Activated T-helper 2 cell treated with anti-CD3 and anti-CD28 coated beads, Interferon-gamma antibody, Interleukin-2, Interleukin-4, amounts not matched to agents 10 μg/mL and 5 μg/mL and 100 μg/mL, durations not matched to agents 14 hours and 24 hours and 36 hours (primary cell): Measurements from ENCODE around the gene PLA2G4E. TPM values are rescaled to one million over a fixed set of nuclear protein-coding genes. Genes with fewer than 3 reads are reported as not detected.

ENCODE experiments used
- DNase-seq: peaks from one replicate; pipeline ENCODE4 v3.0.0; 2021; ENCODE audit warnings: low spot score
- H3K27ac Mint-ChIP-seq: one replicate; pipeline ENCODE4 v1.8.0; 2021; ENCODE audit warnings: mixed read lengths
- H3K27me3 Mint-ChIP-seq: one replicate; pipeline ENCODE4 v1.8.0; 2021; ENCODE audit warnings: low read depth, mixed read lengths
- H3K36me3 Mint-ChIP-seq: one replicate; pipeline ENCODE4 v1.8.0; 2021; ENCODE audit warnings: low read depth, mixed read lengths
- H3K4me1 Mint-ChIP-seq: one replicate; pipeline ENCODE4 v1.8.0; 2021; ENCODE audit warnings: low read depth, mixed read lengths
- H3K4me3 Mint-ChIP-seq: one replicate; pipeline ENCODE4 v1.8.0; 2021; ENCODE audit warnings: low read depth, mild to moderate bottlenecking, moderate library complexity, mixed read lengths
- H3K9me3 Mint-ChIP-seq: one replicate; pipeline ENCODE4 v1.8.0; 2021; ENCODE audit warnings: mixed read lengths
- intact Hi-C: fragments of 100-400 bp; cut with micrococcal nuclease; formaldehyde crosslinking; loops from one replicate; pipeline ENCODE4 v1.15.1; 2023
- total RNA-seq: library from RNA; stranded (reverse); gene quantifications from 2 replicates; pipeline ENCODE4 v1.2.3, GENCODE V29; 2022

The PLA2G4E gene
- total RNA-seq, 1 donor from 2014 or later = not detected

- no peaks in the 10 kb centered on the region for H3K9me3 Mint-ChIP-seq
- H3K4me3 Mint-ChIP-seq = no peak overlapping the region
- no peaks in the 10 kb centered on the region for H3K27me3 Mint-ChIP-seq
- peaks cover 8% of the 10 kb centered on the region for H3K36me3 Mint-ChIP-seq
- DNase-seq = no peak
- no peak overlapping the region for H3K27ac Mint-ChIP-seq
- intact Hi-C loops = loop anchor here (2.0 kb wide), 1 partner anchor 19 kb away; no protein-coding TSS in a partner anchor
- peaks cover 22% of the 10 kb centered on the region for H3K4me1 Mint-ChIP-seq
These were observed 64.9 kb downstream of the PLA2G4E start for GRCh38 chr15:41955807-41956525.

DNA sequence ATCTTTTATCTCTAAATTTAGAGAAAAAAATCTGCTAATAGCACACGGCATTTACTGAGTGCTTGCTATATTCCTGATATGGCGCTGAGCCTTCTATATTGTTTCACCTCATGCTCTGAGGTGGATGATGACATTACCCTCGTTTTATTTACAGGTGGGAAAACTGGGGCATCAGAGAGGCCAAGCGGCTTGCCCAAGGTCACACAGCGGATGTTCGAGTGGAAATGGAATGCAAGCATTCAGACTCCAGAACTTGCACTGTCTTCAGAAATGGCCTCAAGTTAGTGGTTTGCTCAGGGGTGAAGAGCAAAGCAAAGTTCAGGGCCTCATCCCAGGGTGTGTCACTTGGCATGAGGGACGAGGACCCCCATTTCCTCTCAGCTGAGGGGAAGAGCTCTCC lies 65.7 kb downstream of the PLA2G4E start:
- Mint-ChIP-seq H3K4me1 (peaks cover 21% of the 10 kb centered on the region), H3K27ac (no peak overlapping the region), H3K4me3 (no peak overlapping the region), H3K27me3 (no peaks in the 10 kb centered on the region), H3K9me3 (no peaks in the 10 kb centered on the region), H3K36me3 (peaks cover 8% of the 10 kb centered on the region)
- DNase-seq = no peak
- intact Hi-C loops = no loop called here

GRCh38 chr15:41954036-41954435 lies 66.8 kb downstream of the PLA2G4E start:
- no peak overlapping the region for H3K4me3 Mint-ChIP-seq
- peaks cover 5% of the 10 kb centered on the region for H3K36me3 Mint-ChIP-seq
- no peaks in the 10 kb centered on the region for H3K27me3 Mint-ChIP-seq
- H3K4me1 Mint-ChIP-seq = peaks cover 21% of the 10 kb centered on the region
- no peaks in the 10 kb centered on the region for H3K9me3 Mint-ChIP-seq
- DNase-seq = no peak
- no peak overlapping the region for H3K27ac Mint-ChIP-seq
- intact Hi-C loops = no loop called here

DNA sequence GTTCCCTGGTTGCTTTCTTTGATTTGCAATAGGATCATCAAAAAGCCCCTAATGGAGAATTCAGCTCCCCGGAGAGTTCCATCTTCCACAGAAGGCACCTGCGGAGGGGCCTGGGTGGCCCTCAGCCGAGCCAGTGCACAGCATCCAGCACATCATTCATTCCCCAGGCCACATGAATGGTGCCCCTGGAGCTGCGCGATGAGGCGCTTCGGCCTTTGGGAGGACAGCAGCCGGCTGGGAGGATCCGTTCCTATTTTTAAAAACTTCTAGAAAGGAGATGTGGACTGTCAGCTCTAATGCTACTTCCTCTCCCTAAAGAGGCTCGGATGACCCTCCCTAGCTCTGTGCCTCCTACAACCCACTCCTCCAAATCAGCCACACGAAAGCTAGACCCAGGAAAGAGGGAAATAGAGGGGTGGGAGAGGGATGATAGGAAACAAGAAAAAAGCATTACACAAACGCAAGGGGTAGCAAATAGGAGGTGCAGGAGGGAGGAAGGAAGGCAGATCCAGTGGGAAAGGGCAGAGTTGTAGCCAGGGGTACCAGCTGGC lies 68.8 kb downstream of the PLA2G4E start:
- no peak for DNase-seq
- no peaks in the 10 kb centered on the region for H3K9me3 Mint-ChIP-seq
- no peaks in the 10 kb centered on the region for H3K27me3 Mint-ChIP-seq
- peaks cover 8% of the 10 kb centered on the region for H3K4me1 Mint-ChIP-seq
- intact Hi-C loops = no loop called here
- no peak overlapping the region for H3K4me3 Mint-ChIP-seq
- peaks cover 5% of the 10 kb centered on the region for H3K36me3 Mint-ChIP-seq
- no peak overlapping the region for H3K27ac Mint-ChIP-seq

- Mint-ChIP-seq H3K27me3 (no peaks in the 10 kb centered on the region), H3K36me3 (peaks cover 5% of the 10 kb centered on the region), H3K27ac (no peak overlapping the region), H3K4me3 (no peak overlapping the region), H3K9me3 (no peaks in the 10 kb centered on the region), H3K4me1 (peaks cover 3% of the 10 kb centered on the region)
- no peak for DNase-seq
- intact Hi-C loops = no loop called here
These were observed 69.3 kb downstream of the PLA2G4E start for GRCh38 chr15:41951571-41951970.

DNA sequence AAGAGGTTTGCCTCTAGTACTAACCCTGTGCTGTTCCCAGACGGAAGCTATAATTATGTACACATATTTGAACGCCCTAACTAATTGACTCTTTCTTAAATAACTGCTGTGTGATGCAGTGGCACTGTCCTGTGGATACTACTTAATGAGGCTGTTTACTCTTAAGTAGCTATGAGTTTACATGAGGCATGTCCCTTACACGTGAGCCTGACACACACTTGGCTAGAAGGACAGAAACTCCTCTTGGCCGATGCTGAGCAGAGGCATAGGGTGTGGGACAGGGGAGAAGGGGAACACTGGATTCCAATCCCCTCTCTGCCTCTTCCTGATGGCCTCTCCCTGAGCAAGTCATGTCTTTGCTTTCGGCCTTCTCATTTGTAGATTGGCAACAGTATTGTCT lies 70.4 kb downstream of the PLA2G4E start:
- no peak overlapping the region for H3K4me3 Mint-ChIP-seq
- H3K36me3 Mint-ChIP-seq = peaks cover 5% of the 10 kb centered on the region
- H3K9me3 Mint-ChIP-seq = no peaks in the 10 kb centered on the region
- DNase-seq = no peak
- intact Hi-C loops = no loop called here
- H3K4me1 Mint-ChIP-seq = no peaks in the 10 kb centered on the region
- no peaks in the 10 kb centered on the region for H3K27me3 Mint-ChIP-seq
- H3K27ac Mint-ChIP-seq = no peak overlapping the region

- no peaks in the 10 kb centered on the region for H3K9me3 Mint-ChIP-seq
- H3K27ac Mint-ChIP-seq = no peak overlapping the region
- no peaks in the 10 kb centered on the region for H3K27me3 Mint-ChIP-seq
- H3K36me3 Mint-ChIP-seq = peaks cover 5% of the 10 kb centered on the region
- no peak overlapping the region for H3K4me3 Mint-ChIP-seq
- intact Hi-C loops = no loop called here
- DNase-seq = no peak
- no peaks in the 10 kb centered on the region for H3K4me1 Mint-ChIP-seq
These were observed 70.7 kb downstream of the PLA2G4E start for GRCh38 chr15:41950127-41950483.

DNA sequence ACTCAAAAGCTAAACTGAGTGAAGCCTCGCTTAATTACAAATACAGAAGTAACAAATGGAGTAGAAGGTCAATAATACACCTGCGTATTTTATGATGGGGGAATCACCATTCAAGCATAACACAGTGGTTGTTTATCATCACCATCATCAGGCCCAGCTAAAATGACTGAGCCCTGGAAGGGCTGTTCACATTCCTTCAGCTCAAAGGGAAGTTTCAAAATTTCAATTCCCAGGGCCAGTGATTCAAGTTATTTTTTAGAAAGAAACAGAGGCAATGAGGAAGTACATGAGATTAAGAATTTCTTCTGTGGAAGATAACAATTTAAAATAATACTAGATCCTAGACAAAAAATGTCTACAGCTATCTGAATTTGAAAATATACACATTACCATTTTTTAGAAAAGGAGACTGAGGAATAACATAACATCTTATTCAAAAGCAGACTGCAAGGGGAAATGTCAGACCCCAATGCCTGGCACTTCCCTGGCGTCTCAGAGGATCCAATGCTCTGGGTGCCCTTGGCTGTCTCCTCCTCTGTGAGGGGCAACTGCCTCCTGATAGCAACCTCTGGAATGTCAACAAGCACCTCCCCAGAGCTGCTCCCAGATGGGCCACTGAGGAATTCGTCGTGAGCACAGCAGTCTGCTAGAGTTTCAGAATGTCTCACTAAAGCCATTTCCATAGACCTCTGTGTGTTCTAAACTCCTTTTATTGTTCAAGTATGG lies 71.3 kb downstream of the PLA2G4E start:
- no peak for DNase-seq

DNA sequence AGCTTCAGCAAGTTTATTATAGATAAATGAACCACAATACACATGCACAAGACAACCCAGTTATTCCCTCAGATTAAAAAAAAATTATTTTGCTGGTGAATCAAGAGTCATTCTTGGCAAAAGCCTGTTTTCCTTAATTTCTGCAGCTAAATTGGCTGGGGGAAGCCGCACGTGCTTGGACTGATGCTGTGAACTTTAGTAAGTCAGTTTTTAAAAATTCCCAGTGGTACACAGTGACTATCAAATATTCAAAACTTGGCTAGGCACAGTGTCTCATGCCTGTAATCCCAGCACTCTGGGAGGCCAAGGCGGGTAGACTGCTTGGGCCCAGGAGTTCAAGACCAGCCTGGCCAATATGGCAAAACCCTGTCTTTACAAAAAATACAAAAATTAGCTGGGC lies 72.4 kb downstream of the PLA2G4E start:
- H3K36me3 Mint-ChIP-seq = peaks cover 5% of the 10 kb centered on the region
- H3K9me3 Mint-ChIP-seq = no peaks in the 10 kb centered on the region
- intact Hi-C loops = no loop called here
- H3K4me1 Mint-ChIP-seq = no peaks in the 10 kb centered on the region
- H3K27ac Mint-ChIP-seq = no peak overlapping the region
- H3K4me3 Mint-ChIP-seq = no peak overlapping the region
- H3K27me3 Mint-ChIP-seq = no peaks in the 10 kb centered on the region
- DNase-seq = no peak

More for the DNA sequence above, 71.3 kb downstream of the PLA2G4E start:
- H3K4me1 Mint-ChIP-seq = no peaks in the 10 kb centered on the region
- intact Hi-C loops = no loop called here
- H3K27ac Mint-ChIP-seq = no peak overlapping the region
- H3K9me3 Mint-ChIP-seq = no peaks in the 10 kb centered on the region
- no peaks in the 10 kb centered on the region for H3K27me3 Mint-ChIP-seq
- H3K36me3 Mint-ChIP-seq = peaks cover 5% of the 10 kb centered on the region
- H3K4me3 Mint-ChIP-seq = no peak overlapping the region

- Mint-ChIP-seq H3K27me3 (no peaks in the 10 kb centered on the region), H3K27ac (no peak overlapping the region), H3K4me3 (no peak overlapping the region), H3K36me3 (peaks cover 8% of the 10 kb centered on the region), H3K4me1 (no peaks in the 10 kb centered on the region), H3K9me3 (no peaks in the 10 kb centered on the region)
- DNase-seq = no peak
- intact Hi-C loops = no loop called here
These were observed 73.9 kb downstream of the PLA2G4E start for GRCh38 chr15:41946970-41947369.

- H3K27ac Mint-ChIP-seq = no peak overlapping the region
- no peaks in the 10 kb centered on the region for H3K27me3 Mint-ChIP-seq
- H3K9me3 Mint-ChIP-seq = no peaks in the 10 kb centered on the region
- DNase-seq = no peak
- H3K4me3 Mint-ChIP-seq = no peak overlapping the region
- H3K4me1 Mint-ChIP-seq = peaks cover 5% of the 10 kb centered on the region
- H3K36me3 Mint-ChIP-seq = peaks cover 14% of the 10 kb centered on the region
- intact Hi-C loops = no loop called here
These were observed 75.1 kb downstream of the PLA2G4E start for GRCh38 chr15:41945731-41946130.

DNA sequence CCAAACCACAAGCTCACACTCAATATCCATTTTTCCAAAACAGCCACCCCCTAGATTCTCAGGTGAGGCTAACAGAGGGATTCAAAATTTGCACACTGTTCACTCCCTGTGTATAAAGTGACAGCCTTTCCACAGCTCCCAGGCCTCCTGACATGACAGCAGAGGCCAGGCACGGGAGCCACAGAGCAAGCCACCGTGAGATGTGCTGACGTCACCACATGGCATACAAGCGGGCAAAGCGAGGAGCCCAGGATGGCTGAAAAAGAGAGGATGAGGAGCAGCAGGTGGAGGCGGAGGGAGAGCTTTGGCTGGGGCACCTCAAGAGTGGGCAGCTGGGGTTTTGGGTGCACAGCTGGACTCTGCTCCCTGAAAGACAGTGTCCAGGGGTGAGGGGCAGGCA lies 75.6 kb downstream of the PLA2G4E start:
- Mint-ChIP-seq H3K27me3 (no peaks in the 10 kb centered on the region), H3K4me3 (no peak overlapping the region), H3K4me1 (peaks cover 10% of the 10 kb centered on the region), H3K36me3 (peaks cover 19% of the 10 kb centered on the region), H3K27ac (no peak overlapping the region), H3K9me3 (no peaks in the 10 kb centered on the region)
- no peak for DNase-seq
- intact Hi-C loops = no loop called here

GRCh38 chr15:41944313-41944940 lies 76.4 kb downstream of the PLA2G4E start:
- no peaks in the 10 kb centered on the region for H3K9me3 Mint-ChIP-seq
- no peak overlapping the region for H3K4me3 Mint-ChIP-seq
- peaks cover 11% of the 10 kb centered on the region for H3K4me1 Mint-ChIP-seq
- no peak overlapping the region for H3K27ac Mint-ChIP-seq
- H3K27me3 Mint-ChIP-seq = no peaks in the 10 kb centered on the region
- intact Hi-C loops = no loop called here
- DNase-seq = no peak
- peaks cover 20% of the 10 kb centered on the region for H3K36me3 Mint-ChIP-seq
